Right atrium auricular region (tissue), 2 donors: ENCODE data around the gene TBCD. TPM values are rescaled to one million over a fixed set of nuclear protein-coding genes. Genes with fewer than 3 reads are reported as not detected.

Source experiments
- DNase-seq: peaks from one replicate; pipeline ENCODE4 v3.0.0-alpha.2; 2019; ENCODE audit warnings: low spot score
- H3K27ac ChIP-seq, 2 donors: fragments of 200-600 bp; sonication (generic); 1 replicate in 1 of 2; 2 replicates in 1 of 2; pipeline ENCODE4 v1.5.1; 2016 to 2019
- H3K27me3 ChIP-seq, 2 donors: fragments of 200-600 bp; sonication (generic); one replicate each; pipeline versions ENCODE4 v1.5.1 to v1.6.0; 2017 to 2019
- H3K36me3 ChIP-seq: fragments of 200-600 bp; sonication (generic); one replicate; pipeline ENCODE4 v1.5.1; 2016
- H3K4me1 ChIP-seq, 2 donors: fragments of 200-600 bp; sonication (generic); one replicate each; pipeline versions ENCODE4 v1.5.1 to v1.6.0; 2017 to 2019
- H3K4me3 ChIP-seq, 2 donors: fragments of 200-600 bp; sonication (generic); 1 replicate in 1 of 2; 2 replicates in 1 of 2; pipeline ENCODE4 v1.5.1; 2017 to 2019; ENCODE audit warnings: mild to moderate bottlenecking in 1 of 2, moderate library complexity in 1 of 2
- H3K9me3 ChIP-seq, 2 donors: fragments of 200-600 bp; sonication (generic); one replicate each; pipeline ENCODE4 v1.5.1; 2019
- total RNA-seq, 2 donors: library from RNA; depleted of rRNA; stranded (reverse); fragments of >200 nt; gene quantifications; one replicate each; pipeline ENCODE4 v1.1.0, GENCODE V29; 2016
- TF ChIP-seq, protein P1 (sequence below), 2 donors: fragments of 200-600 bp; sonication (generic); IDR thresholded peaks; one replicate each; pipeline ENCODE4 v1.5.1; 2019; ENCODE audit warnings: antibody characterized with exemption in 2 of 2

TBCD gene
- total RNA-seq, 2 donors from 2014 or later: 19.4 to 29.6 TPM

DNA sequence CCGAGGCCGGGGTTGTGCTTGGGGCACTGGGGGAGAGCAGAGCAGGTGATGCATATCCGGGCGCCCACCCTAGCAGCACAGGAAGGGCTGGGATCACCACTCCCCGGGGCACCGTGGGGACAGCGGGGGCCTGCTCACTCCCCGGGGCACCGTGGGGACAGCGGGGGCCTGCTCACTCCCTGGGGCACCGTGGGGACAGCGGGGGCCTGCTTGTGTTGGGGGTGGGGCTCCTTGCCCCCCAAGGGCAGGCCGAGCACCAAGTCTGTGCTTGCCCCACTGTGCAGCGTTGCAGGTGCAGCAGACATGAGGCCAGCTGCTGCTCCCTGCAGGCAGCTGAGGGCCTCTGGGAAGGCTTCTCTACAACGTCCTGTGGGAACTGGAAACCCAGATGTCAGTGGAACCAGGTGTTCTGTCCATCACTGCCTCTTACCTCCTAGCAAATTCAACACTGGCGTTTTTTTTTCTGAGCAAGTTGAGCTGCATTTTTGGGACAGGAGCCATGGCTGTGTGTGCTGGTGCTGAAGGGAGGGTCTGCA, 112.9 kb downstream of the TBCD start:
- Histone ChIP-seq H3K4me1 (peaks cover 0 to 44% of the 10 kb centered on the region in 2 donors), H3K4me3 (no peak overlapping the region), H3K36me3 (no peaks in the 10 kb centered on the region), H3K27me3 (no peaks in the 10 kb centered on the region), H3K9me3 (no peaks in the 10 kb centered on the region), H3K27ac (no peak overlapping the region)
- no peak for DNase-seq
- TF ChIP-seq, protein P1, sequence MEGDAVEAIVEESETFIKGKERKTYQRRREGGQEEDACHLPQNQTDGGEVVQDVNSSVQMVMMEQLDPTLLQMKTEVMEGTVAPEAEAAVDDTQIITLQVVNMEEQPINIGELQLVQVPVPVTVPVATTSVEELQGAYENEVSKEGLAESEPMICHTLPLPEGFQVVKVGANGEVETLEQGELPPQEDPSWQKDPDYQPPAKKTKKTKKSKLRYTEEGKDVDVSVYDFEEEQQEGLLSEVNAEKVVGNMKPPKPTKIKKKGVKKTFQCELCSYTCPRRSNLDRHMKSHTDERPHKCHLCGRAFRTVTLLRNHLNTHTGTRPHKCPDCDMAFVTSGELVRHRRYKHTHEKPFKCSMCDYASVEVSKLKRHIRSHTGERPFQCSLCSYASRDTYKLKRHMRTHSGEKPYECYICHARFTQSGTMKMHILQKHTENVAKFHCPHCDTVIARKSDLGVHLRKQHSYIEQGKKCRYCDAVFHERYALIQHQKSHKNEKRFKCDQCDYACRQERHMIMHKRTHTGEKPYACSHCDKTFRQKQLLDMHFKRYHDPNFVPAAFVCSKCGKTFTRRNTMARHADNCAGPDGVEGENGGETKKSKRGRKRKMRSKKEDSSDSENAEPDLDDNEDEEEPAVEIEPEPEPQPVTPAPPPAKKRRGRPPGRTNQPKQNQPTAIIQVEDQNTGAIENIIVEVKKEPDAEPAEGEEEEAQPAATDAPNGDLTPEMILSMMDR (IDR thresholded peaks at IDR 0.05): no peak

DNA sequence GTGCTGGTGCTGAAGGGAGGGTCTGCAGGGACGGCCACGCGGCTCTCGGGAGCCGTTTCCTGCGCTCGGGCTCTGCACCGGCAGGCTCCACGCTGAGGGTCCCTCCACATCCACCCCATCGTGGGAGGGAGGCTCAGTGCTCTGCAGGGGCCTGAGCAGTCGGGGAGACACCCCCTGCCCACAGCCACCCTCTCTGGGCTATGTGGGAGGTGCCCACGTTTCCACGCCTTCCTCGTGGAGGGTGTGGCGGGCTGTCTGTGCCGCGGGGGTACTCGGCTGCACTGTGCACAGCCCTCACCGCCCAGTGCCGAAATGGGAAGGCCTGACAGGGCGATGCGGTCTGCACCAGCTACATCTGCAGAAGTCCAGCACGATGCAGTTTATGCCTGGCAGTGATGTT, 113.4 kb downstream of the TBCD start:
- Histone ChIP-seq H3K36me3 (peaks cover 4% of the 10 kb centered on the region), H3K27me3 (no peaks in the 10 kb centered on the region), H3K4me3 (no peak overlapping the region), H3K27ac (no peak overlapping the region), H3K4me1 (peaks cover 0 to 39% of the 10 kb centered on the region in 2 donors), H3K9me3 (no peaks in the 10 kb centered on the region)
- TF ChIP-seq, protein P1 (IDR thresholded peaks at IDR 0.05): no peak
- DNase-seq: no peak

DNA sequence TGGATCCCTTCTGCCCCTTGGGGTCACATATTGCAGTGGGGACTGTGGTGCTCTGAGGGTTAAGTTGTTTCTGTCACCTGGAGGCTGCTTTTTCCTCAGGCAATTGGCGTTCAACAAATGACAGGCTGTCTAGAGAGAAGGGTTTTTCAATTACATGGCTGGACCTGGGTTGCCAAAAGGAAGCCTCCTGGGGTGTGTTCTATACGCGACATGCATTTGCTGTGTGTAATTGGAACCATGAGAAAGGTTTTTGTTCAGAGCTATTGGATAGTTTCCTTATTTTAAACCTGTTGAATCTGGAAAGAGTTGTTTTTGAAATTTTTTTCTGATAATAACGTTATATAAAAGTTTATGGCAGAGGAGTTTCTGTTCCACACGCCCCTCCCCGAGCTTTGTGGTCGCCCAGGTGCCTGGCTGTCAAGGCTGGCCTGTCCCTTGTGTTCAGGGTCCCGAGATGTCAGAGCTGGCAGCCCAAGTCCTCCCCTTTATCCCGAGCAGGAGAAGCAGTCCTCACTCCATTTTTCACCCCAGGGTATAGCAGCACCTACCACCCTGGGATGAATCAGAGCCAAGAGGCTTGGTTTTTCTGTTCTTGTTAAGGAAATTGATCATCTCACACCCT, 114.0 kb downstream of the TBCD start:
- Histone ChIP-seq H3K4me3 (no peak overlapping the region), H3K27me3 (no peaks in the 10 kb centered on the region), H3K4me1 (peaks cover 0 to 39% of the 10 kb centered on the region in 2 donors), H3K27ac (peak overlapping the region in 1 of 2 donors; percentile 29), H3K36me3 (peaks cover 10% of the 10 kb centered on the region), H3K9me3 (no peaks in the 10 kb centered on the region)
- no peak for DNase-seq
- TF ChIP-seq, protein P1 (IDR thresholded peaks at IDR 0.05): no peak

DNA sequence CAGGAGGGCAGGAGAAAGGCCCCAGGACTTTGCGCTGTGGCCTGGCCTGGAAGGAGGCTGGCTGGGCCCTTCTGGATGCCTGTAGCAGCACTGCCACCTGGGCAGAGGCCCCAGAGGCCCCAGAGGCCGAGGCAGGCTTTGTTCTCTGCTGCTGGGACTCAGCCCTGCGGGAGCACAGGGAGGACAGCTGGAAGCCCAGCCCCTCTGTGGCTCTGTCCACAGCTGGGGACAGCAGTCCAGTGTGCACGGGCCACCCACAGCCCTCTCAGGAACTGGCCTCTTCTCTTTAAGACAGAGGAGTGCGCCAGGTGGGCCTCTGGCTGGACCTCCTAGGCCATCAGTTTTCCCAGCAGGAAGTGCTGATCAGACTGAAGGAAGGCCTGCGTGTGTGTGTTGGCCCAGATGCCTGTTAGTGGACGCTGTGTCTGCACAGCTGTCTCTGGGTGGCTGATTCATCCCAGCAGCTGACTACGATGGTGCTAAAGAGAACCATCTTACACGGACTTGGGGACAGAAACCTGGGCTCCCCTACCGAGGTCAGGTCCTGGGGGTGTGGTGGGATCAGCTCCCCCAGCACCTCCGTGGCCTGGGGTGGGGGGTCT, 114.8 kb downstream of the TBCD start:
- Histone ChIP-seq H3K4me1 (peaks cover 0 to 43% of the 10 kb centered on the region in 2 donors), H3K36me3 (peaks cover 14% of the 10 kb centered on the region), H3K27me3 (no peaks in the 10 kb centered on the region), H3K27ac (peak overlapping the region; percentile 27 to 29), H3K9me3 (no peaks in the 10 kb centered on the region), H3K4me3 (no peak overlapping the region)
- TF ChIP-seq, protein P1 (IDR thresholded peaks at IDR 0.05): no peak
- no peak for DNase-seq

DNA sequence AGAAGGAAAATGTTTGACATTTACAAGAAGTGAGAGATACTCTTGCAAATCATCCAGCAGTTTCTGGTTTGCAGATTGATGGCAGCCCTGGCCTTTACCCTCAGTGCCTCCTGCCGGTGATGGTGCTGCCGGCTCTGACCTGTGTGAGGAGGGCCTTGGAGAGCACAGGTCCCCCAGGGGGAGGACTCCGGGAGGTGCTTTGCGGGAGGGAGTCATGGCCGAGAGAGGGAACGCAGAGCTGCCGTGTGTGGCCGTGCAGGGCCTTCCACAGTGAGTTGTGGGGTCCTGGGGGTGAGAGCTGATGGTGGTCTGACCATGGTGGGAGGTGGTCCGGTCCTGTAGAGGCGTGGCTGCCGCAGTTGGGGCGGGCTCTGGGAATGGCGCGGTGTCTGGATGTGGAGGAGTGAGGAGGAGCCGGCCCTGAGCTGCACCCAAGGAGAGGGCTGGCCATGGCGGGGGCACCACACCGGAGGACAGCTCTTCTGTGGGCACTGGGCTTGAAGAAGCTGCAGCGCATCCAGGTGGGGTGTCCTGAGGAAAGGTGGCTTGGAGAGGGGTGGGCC, 116.0 kb downstream of the TBCD start:
- TF ChIP-seq, protein P1 (IDR thresholded peaks at IDR 0.05): no peak
- Histone ChIP-seq H3K4me1 (peaks cover 0 to 51% of the 10 kb centered on the region in 2 donors), H3K4me3 (no peak overlapping the region), H3K27me3 (no peaks in the 10 kb centered on the region), H3K36me3 (peaks cover 20% of the 10 kb centered on the region), H3K9me3 (no peaks in the 10 kb centered on the region), H3K27ac (no peak overlapping the region)
- no peak for DNase-seq
